GM19240 (cell line): ENCODE measurements around the gene NFE2L1.
"Not testable (repeated sequence)": the region's sequence is repeated elsewhere in the genome, so short reads cannot be mapped to it uniquely, and the experiment has no call there.

Experiments used
- DNase-seq: peaks from one replicate; pipeline ENCODE4 v3.0.0; 2011; ENCODE audit warnings: low spot score; ENCODE audit not compliant: insufficient read length

The NFE2L1 gene

DNA sequence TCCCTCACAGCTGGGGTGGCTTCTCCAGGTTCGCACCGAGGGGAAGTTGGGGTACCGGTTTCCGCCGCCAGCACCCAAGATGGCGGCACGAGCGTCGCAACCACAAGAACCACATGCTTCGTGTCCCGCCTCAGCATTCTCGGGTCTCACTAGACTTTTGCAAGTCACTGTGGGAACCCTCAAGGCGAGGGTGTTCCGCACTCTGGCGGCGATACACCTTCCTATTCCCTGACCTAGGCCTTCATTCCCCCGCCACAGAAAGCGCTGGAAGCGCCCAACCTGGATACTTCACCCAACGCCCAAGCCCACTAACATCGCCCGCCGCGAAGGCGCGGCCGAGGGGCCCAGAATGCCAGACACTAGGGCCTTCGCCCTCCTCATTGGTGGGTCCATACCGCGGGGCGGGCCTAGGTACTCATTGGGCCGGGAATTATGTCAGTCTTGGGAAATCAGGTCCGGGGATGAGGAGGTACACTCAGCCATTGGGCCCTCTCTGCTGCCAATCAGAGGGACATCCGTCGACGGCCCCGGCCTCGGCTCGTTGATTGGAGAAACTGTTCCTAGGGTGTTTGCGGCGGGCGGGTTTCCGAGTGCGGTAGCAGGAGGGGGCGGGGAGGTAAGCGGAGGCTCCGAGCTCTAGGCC lies at the start of gene NFE2L1:
TSS of gene NFE2L1 (plus strand) at position 619 of the 643 bp plus-strand sequence. CDS start 2,760 bp downstream, outside the sequence.
- peak; percentile 82 for DNase-seq

DNA sequence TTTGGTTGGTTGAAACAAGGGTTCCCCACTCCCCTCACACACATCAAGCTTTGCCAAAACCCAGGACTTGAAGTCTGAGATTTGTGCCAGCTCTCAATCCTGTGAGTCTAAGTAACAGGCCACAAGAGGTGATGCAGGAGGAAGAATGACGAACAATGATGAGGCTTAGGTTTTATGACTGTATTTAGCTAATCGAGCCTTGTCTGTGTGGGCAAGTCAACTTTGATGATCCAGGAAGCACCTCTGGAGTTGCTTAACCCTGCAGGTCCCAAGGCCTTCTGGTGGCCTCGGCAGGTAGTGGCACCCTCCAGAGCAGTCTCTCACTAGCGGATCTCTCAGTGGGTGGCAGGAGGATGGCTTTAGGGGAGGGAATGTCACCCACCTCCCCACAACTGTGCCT lies 48.6 kb upstream of the NFE2L1 start:
- DNase-seq = no peak

- no peak for DNase-seq
These were observed 47.0 kb upstream of the NFE2L1 start for GRCh38 chr17:48001197-48001596.

- not testable (repeated sequence) for DNase-seq
These were observed 46.5 kb upstream of the NFE2L1 start for GRCh38 chr17:48001657-48002056.

DNA sequence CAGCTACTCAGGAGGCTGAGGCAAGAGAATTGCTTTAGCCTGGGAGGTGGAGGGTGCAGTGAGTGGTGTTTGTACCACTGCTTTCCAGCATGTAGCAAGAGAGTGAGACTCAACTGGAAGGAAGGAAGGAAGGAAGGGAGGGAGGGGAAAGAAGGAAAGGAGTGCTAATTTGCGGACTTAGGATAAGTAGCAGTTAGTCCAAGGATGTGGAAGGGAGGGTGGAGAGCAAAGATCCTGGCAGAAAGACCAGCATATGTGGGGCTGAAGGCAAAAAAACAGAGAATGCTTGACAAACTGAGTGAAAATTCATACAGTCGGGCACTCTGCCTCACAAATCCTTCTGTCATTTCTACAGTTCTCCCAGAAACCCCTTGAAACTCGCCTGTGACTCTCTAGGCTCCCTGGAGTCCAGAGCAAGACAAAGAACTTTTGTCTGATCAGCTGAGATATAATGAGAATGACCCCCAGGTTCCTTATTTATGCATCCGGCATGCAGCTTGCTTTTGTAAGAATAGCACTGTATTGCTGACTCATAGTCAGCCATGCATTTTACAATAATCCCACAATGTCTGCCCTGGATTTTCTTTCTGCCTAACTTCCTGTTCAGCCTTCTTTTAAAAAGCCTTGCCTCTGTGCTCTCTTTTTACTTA lies 45.8 kb upstream of the NFE2L1 start:
- no peak for DNase-seq

DNA sequence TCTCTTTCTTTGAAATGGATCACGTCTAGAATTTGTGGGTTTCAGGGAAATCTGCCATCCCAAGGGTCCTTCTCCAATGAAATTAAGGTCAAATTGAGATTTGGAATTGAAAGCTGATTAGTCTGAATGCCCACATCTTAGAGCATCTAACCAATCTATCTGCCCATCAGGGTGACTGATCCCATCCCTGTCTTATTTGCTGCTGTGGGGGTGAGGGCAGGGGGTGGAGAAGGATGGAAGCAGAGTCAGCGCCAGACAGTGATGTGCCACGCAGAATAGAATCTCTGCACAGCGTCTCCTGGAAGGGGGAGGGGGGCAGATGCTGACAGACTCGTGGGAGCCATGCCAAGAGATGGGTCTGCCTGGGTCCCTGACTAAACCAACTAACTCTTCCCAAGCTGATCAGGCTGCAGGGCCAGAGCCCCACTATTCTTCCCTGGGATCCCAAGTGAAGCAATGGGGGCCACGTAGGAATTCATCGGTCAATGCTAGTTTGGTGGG lies 45.2 kb upstream of the NFE2L1 start:
- DNase-seq = no peak

- no peak for DNase-seq
These were observed 44.6 kb upstream of the NFE2L1 start for GRCh38 chr17:48003417-48004151.

DNA sequence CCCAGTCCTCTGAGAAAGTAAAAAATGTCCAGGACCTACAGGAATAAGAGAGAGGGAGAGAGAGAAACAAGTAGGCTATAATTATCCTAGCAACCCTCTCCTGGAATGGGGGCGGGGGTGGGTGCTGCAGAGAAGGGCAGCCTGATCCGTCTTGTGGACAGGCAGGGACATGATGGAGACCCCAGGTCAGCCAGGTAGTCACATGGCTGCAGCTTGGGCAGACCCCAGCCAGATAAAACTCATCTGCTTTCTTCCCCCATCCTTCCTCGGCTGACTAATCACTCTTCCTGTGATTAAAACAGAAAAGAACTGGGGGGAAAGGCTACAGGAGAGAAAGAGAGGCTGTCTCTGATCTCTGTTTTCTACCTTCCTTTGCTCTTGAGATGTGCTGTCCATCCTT lies 43.2 kb upstream of the NFE2L1 start:
- no peak for DNase-seq

DNA sequence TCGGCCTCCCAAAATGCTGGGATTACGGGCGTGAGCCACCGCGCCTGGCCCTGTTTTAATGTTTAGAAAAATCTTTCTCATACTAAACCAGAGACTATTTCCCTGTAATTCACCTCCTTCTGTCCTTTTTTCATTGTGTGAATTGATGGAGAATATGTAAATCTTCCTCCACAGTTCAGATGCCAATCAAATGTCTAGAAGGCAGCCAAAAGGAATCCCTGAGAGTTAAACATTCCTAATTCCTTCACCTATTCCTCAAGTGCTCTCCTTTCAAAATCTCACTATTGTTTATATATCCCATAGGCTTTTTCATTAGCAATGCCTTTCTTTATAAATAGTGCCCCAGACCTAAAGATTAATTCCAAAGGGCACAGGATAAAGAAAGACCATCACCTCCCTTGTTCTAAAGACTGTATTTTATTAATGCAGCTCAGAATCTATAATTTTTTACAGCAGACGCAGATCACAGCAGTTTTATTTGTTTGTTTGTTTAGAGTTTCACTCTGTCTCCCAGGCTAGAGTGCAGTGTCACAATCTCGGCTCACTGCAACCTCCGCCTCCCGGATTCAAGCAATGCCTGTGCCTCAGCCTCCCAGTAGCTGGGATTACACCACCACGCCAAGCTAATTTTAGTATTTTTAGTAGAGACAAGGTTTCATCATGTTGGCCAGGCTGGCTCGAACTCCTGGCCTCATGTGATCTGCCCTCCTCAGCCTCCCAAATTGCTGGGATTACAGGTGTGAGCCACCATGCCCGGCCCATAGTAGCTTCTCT lies 41.0 kb upstream of the NFE2L1 start:
- no peak for DNase-seq

DNA sequence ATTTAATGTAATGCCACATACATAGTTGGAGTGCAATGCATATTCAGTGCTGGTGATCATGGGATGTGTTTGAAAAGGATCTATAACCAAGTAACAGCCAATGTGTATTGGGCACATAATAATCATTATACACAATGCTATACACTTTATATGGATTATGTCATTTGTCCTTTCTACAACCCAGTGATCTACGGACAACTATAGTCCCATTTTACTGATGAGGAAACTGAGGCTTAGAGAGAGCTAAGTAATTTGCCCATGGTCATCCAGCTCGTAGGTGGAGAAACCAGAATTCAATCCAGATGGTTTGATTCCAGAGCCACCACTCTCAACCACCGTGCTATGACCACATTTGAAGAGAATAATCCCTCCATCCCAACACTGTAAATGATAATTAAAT lies 38.0 kb upstream of the NFE2L1 start:
- DNase-seq = no peak

DNA sequence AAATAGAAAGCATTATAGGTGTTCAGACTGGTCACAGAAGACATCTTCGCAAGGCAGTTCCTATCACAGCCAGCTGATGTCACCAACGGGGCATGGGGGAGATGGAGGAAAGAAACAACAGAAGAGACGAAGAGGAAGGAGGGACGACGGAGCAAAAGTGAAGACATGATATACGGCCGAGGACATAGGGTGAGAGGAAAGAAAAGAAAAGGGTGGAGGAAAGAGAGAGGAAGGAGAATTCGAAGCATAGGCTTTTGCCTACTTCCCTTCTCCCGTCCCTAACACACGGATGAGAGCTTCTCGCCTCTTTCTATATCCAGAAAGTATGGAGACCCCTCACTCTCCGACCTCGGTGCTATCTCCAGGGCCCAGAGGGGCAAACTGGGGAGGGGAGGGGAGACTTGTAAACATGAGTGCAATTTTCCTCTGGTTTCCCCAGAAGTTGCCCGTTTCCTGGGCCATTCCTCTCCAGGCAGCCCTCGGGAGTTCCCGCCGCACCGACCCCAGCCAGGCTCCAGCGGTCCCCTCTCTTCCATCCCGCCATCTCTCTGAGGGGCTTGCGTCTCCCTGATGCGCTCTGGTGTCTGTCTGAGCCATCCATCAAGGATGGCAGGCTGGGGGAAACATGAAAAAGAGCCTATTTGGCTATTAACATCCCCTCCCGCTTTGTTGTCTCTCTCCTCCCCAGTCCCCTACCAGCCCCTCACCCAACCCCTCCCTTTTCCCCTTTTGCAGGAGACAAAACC lies 36.6 kb upstream of the NFE2L1 start:
- DNase-seq = no peak

DNA sequence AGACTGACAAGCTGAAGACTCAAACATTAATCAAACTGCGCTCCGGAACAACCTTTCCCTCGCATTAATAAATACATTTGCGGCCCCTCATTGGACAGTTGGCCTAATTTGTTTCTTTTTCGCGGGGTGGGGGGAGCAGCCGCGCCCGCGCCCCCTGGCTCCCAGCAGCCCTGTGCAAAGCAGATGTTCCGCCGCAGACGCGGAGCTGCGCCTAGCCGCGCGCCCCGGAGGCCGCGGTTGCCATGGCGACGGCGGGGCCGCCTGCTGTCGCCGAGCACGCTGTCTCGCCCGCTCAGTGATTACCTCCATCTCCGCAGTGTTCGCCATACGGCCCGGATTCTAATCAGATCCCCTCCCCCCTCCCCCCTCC lies 36.0 kb upstream of the NFE2L1 start:
- peak; percentile 50 for DNase-seq

- DNase-seq = no peak
These were observed 35.5 kb upstream of the NFE2L1 start for GRCh38 chr17:48012654-48013053.

GRCh38 chr17:48013876-48014594 lies 34.1 kb upstream of the NFE2L1 start:
- DNase-seq = no peak

GRCh38 chr17:48014595-48015111 lies 33.5 kb upstream of the NFE2L1 start:
- DNase-seq = no peak

DNA sequence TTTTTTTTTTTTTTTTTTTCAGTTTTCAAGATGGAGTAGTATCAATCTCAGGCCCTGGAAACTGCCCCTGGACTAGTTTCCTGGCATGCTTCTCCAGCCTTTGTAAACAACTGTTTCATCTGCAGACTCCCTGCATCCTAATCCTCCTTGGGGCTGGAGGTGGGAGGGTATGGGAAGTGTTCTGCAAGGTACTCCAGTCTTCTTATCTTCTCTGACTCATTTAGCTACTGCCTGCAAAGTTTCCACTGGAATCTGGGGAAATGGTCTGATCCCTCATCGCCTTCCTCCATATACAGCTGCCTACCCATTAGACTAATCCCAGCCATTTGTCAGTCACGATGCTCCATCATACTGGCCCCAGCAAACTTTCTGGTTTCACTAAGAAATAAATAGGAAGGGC lies 32.0 kb upstream of the NFE2L1 start:
- DNase-seq = no peak

GRCh38 chr17:48017817-48018158 lies 30.4 kb upstream of the NFE2L1 start:
- not testable (repeated sequence) for DNase-seq

DNA sequence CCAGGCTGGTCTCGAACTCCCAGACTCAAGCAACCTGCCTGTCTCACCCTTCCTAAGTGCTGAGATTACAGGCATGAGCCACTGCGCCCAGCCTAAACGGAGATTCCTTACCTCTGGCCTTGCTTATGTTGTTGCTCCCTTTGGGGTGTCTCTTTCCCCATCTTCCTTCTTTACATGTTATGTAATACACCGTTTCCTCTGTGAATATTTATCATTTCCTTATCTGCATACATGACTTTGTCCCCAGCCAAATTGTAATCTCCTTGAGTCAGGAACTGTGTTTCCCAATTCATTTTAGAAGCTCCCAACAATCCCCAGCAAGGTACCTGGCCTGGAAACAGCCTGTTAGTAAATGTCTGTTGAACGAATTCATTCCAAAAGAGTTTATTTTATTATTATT lies 26.2 kb upstream of the NFE2L1 start:
- DNase-seq = no peak

DNA sequence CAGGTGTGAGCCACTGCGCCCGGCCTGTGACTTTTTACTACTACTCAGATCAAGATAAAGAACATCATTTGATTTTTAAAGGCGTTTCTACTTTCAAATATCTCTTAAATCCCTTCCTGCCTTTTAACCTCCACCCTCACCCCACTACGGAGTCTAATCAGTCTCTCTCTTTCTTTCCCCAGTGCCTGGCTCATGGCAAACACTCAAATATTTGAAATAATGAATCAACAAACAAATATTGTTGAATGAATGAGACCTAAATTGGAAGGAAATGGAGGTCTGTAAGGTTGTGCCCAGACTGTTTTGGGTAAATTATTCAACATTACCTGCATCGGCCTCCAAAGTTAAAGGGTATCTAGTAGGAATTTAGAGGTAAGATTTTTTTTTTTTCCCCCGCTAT lies 25.3 kb upstream of the NFE2L1 start:
- no peak for DNase-seq
